H9 (cell line): ENCODE measurements around the gene CLK2. TPM values are rescaled to one million over a fixed set of nuclear protein-coding genes. Genes with fewer than 3 reads are reported as not detected.

ENCODE experiments used
- DNase-seq: peaks from one replicate; pipeline ENCODE4 v3.0.0-alpha.2; 2017
- H2AFZ ChIP-seq: one replicate; pipeline ENCODE4 v1.6.1; 2013; ENCODE audit warnings: mild to moderate bottlenecking, low read length, control low read depth, moderate library complexity
- H2AK5ac ChIP-seq: 2 replicates; pipeline ENCODE4 v1.6.1; 2013; ENCODE audit warnings: low read length, control low read depth, mixed read lengths; ENCODE audit not compliant: insufficient read length
- H2BK120ac ChIP-seq: one replicate; pipeline ENCODE4 v1.6.1; 2013; ENCODE audit warnings: low read depth, mild to moderate bottlenecking, low read length, control low read depth, inconsistent platforms; ENCODE audit not compliant: poor library complexity, severe bottlenecking
- H2BK12ac ChIP-seq: 2 replicates; pipeline ENCODE4 v1.6.1; 2013; ENCODE audit warnings: low read length, control low read depth, mixed read lengths, low read depth; ENCODE audit not compliant: insufficient read length
- H2BK15ac ChIP-seq: 2 replicates; pipeline ENCODE4 v1.6.1; 2013; ENCODE audit warnings: low read depth, low read length, control low read depth
- H2BK20ac ChIP-seq: one replicate; pipeline ENCODE4 v1.6.1; 2013; ENCODE audit warnings: low read depth, mild to moderate bottlenecking, low read length, control low read depth, inconsistent platforms; ENCODE audit not compliant: poor library complexity, severe bottlenecking
- H2BK5ac ChIP-seq: 2 replicates; pipeline ENCODE4 v1.6.1; 2013; ENCODE audit warnings: low read length, control low read depth, mixed read lengths; ENCODE audit not compliant: insufficient read length
- H3K14ac ChIP-seq: 2 replicates; pipeline ENCODE4 v1.6.1; 2013; ENCODE audit warnings: low read length, control low read depth; ENCODE audit not compliant: insufficient read depth
- H3K18ac ChIP-seq: 2 replicates; pipeline ENCODE4 v1.6.1; 2013; ENCODE audit warnings: low read depth, mild to moderate bottlenecking, mixed read lengths, low read length, control low read depth; ENCODE audit not compliant: insufficient read length
- H3K23ac ChIP-seq: 2 replicates; pipeline ENCODE4 v1.6.1; 2013; ENCODE audit warnings: low read length, control low read depth, mixed read lengths, low read depth; ENCODE audit not compliant: insufficient read length
- H3K23me2 ChIP-seq: 2 replicates; pipeline ENCODE4 v1.6.1; 2013; ENCODE audit warnings: low read depth, mild to moderate bottlenecking, mixed read lengths, low read length, control low read depth; ENCODE audit not compliant: insufficient read length, poor library complexity, severe bottlenecking
- H3K27ac ChIP-seq: 2 replicates; pipeline ENCODE4 v1.5.1; 2013; ENCODE audit warnings: low read length, control low read depth, mixed read lengths, low read depth; ENCODE audit not compliant: insufficient read length
- H3K27me3 ChIP-seq: 2 replicates; pipeline ENCODE4 v1.6.1; 2013; ENCODE audit warnings: low read length, control low read depth, inconsistent platforms; ENCODE audit not compliant: insufficient read depth
- H3K4ac ChIP-seq: 2 replicates; pipeline ENCODE4 v1.6.1; 2013; ENCODE audit warnings: low read depth, mild to moderate bottlenecking, control low read depth, inconsistent platforms, low read length, moderate library complexity
- H3K4me1 ChIP-seq: 2 replicates; pipeline ENCODE4 v1.6.1; 2013; ENCODE audit warnings: low read length, control low read depth, inconsistent platforms; ENCODE audit not compliant: insufficient read depth
- H3K4me2 ChIP-seq: 2 replicates; pipeline ENCODE4 v1.6.1; 2013; ENCODE audit warnings: low read length, control low read depth, mixed read lengths; ENCODE audit not compliant: insufficient read length, insufficient read depth
- H3K56ac ChIP-seq: 2 replicates; pipeline ENCODE4 v1.6.1; 2013; ENCODE audit warnings: low read depth, mild to moderate bottlenecking, mixed read lengths, low read length, control low read depth; ENCODE audit not compliant: insufficient read length
- H3K79me1 ChIP-seq: 2 replicates; pipeline ENCODE4 v1.6.1; 2013; ENCODE audit warnings: low read depth, mild to moderate bottlenecking, moderate library complexity, low read length, control low read depth, inconsistent platforms; ENCODE audit not compliant: insufficient read depth, poor library complexity, severe bottlenecking
- H3K79me2 ChIP-seq: 2 replicates; pipeline ENCODE4 v1.6.1; 2013; ENCODE audit warnings: low read length, control low read depth, inconsistent platforms; ENCODE audit not compliant: insufficient read depth
- H3K9ac ChIP-seq: 2 replicates; pipeline ENCODE4 v1.6.1; 2013; ENCODE audit warnings: low read length, control low read depth, mixed read lengths; ENCODE audit not compliant: insufficient read length; ENCODE audit errors: extremely low read depth
- H3K9me3 ChIP-seq: one replicate; pipeline ENCODE4 v1.6.1; 2013; ENCODE audit warnings: low read depth, low read length, inconsistent platforms; ENCODE audit not compliant: control insufficient read depth
- H3T11ph ChIP-seq: one replicate; pipeline ENCODE4 v1.6.1; 2013; ENCODE audit warnings: mild to moderate bottlenecking, low read length, control low read depth, inconsistent platforms
- H4K20me1 ChIP-seq: one replicate; pipeline ENCODE4 v1.6.1; 2013; ENCODE audit not compliant: control insufficient read depth, insufficient read length, insufficient read depth
- H4K5ac ChIP-seq: 2 replicates; pipeline ENCODE4 v1.6.1; 2013; ENCODE audit warnings: low read depth, mild to moderate bottlenecking, mixed read lengths, low read length, control low read depth; ENCODE audit not compliant: insufficient read length
- H4K8ac ChIP-seq: replicated peaks from 2 replicates; pipeline ENCODE4 v1.6.1; 2013; ENCODE audit warnings: low read length, control low read depth, mixed read lengths, low read depth; ENCODE audit not compliant: insufficient read length
- H4K91ac ChIP-seq: 2 replicates; pipeline ENCODE4 v1.6.1; 2013; ENCODE audit warnings: low read depth, mild to moderate bottlenecking, moderate library complexity, mixed read lengths, low read length, control low read depth; ENCODE audit not compliant: insufficient read length
- H3K27ac Mint-ChIP-seq, 3 experiments: 2 replicates in 2 of 3; 3 replicates in 1 of 3; pipeline ENCODE4 v1.8.0; 2020 to 2021; ENCODE audit warnings: mixed read lengths in 3 of 3, mild to moderate bottlenecking in 1 of 3, moderate library complexity in 1 of 3
- H3K27me3 Mint-ChIP-seq: 2 replicates; pipeline ENCODE4 v1.8.0; 2021; ENCODE audit warnings: low read depth, mild to moderate bottlenecking, moderate library complexity, mixed read lengths
- H3K36me3 Mint-ChIP-seq, 3 experiments: 2 replicates in 2 of 3; 3 replicates in 1 of 3; pipeline ENCODE4 v1.8.0; 2020 to 2021; ENCODE audit warnings: low read depth in 3 of 3, mixed read lengths in 3 of 3; ENCODE audit not compliant: insufficient read depth in 1 of 3
- H3K4me1 Mint-ChIP-seq, 2 experiments: 2 replicates each; pipeline ENCODE4 v1.8.0; 2020; ENCODE audit warnings: mixed read lengths in 2 of 2
- H3K4me3 Mint-ChIP-seq, 2 experiments: 2 replicates in 1 of 2; 3 replicates in 1 of 2; pipeline ENCODE4 v1.8.0; 2020 to 2021; ENCODE audit warnings: mild to moderate bottlenecking in 2 of 2, mixed read lengths in 2 of 2, moderate library complexity in 1 of 2
- H3K9me3 Mint-ChIP-seq, 2 experiments: 2 replicates in 1 of 2; 3 replicates in 1 of 2; pipeline ENCODE4 v1.8.0; 2020; ENCODE audit warnings: mild to moderate bottlenecking in 2 of 2, mixed read lengths in 2 of 2, moderate library complexity in 1 of 2
- CTCF ChIP-seq: fragments of 200-600 bp; sonication (generic); conservative IDR thresholded peaks from 3 replicates; pipeline ENCODE4 v1.8.0; 2021; ENCODE audit warnings: antibody characterized with exemption, mild to moderate bottlenecking
- WGBS: extraction: QIAGEN DNeasy Blood & Tissue Kit; methylation state at CpG from one replicate; pipeline ENCODE4 v1.1.7; 2013; ENCODE audit warnings: missing lambda C conversion rate, low lambda C conversion rate, mixed read lengths; ENCODE audit not compliant: insufficient read length; ENCODE audit errors: extremely low coverage; 5-methylcytosine and 5-hydroxymethylcytosine counted together
- total RNA-seq: library from RNA; stranded (reverse); gene quantifications from 2 replicates; pipeline ENCODE4 v1.2.1, GENCODE V29; 2021

Gene CLK2
- total RNA-seq, 1 experiment from 2014 or later: 77.5 TPM

- no peaks in the 10 kb centered on the region for H4K20me1 ChIP-seq
- no peak overlapping the region for H3T11ph ChIP-seq
- WGBS: no CpG with 5 or more reads among the region's 27 CpGs
- no peak overlapping the region for H2BK5ac ChIP-seq
- H3K9me3 Mint-ChIP-seq: no peaks in the 10 kb centered on the region
- no peak overlapping the region for H2BK120ac ChIP-seq
- H4K5ac ChIP-seq: no peak overlapping the region
- H3K79me1 ChIP-seq: no peaks in the 10 kb centered on the region
- no peaks in the 10 kb centered on the region; the same call in none of the 2 replicates for H3K27me3 Mint-ChIP-seq
- TF ChIP-seq CTCF: no peak
- H3K14ac ChIP-seq: no peak overlapping the region; the same call in 1 of the 2 replicates
- DNase-seq: peak; percentile 48
- peak overlapping the region; percentile 86 to 93 for H3K4me3 Mint-ChIP-seq
- H2BK12ac ChIP-seq: no peak overlapping the region
- H3K9me3 ChIP-seq: no peaks in the 10 kb centered on the region
- H2BK20ac ChIP-seq: no peak overlapping the region
- H2AK5ac ChIP-seq: no peak overlapping the region
- H3K27ac ChIP-seq: no peak overlapping the region
- H3K36me3 Mint-ChIP-seq: peaks cover 11 to 34% (median 27%) of the 10 kb centered on the region in 3 experiments; a peak in 6 of 7 replicates
- H3K79me2 ChIP-seq: no peaks in the 10 kb centered on the region
- H3K18ac ChIP-seq: no peak overlapping the region
- no peak overlapping the region for H4K8ac ChIP-seq
- H3K23ac ChIP-seq: no peak overlapping the region
- H4K91ac ChIP-seq: no peak overlapping the region
- H2BK15ac ChIP-seq: no peak overlapping the region
- no peaks in the 10 kb centered on the region for H3K27me3 ChIP-seq
- no peak overlapping the region for H3K4ac ChIP-seq
- H3K4me1 ChIP-seq: peaks cover 2% of the 10 kb centered on the region; the same call in 1 of the 2 replicates
- H3K9ac ChIP-seq: no peak overlapping the region
- peak overlapping the region in 1 of 3 experiments; percentile 59; a peak in 1 of 7 replicates for H3K27ac Mint-ChIP-seq
- H3K56ac ChIP-seq: no peak overlapping the region
- peaks cover 31% of the 10 kb centered on the region for H3K23me2 ChIP-seq
- H3K4me2 ChIP-seq: peak overlapping the region; percentile 68
- peaks cover 40 to 42% of the 10 kb centered on the region in 2 experiments for H3K4me1 Mint-ChIP-seq
- H2AFZ ChIP-seq: no peak overlapping the region
Observed at GRCh38 chr1:155321639-155322503, 48.6 kb upstream of the CLK2 start.
